Skeletal muscle satellite cell (primary cell): ENCODE measurements around the gene CLNK.
A peak's percentile ranks its signal among the peaks of the same experiment; 100 is the strongest.

Experiments
- H3K27me3 ChIP-seq: 2 replicates; pipeline ENCODE4 v1.7.0; 2013; ENCODE audit warnings: low read length; ENCODE audit not compliant: control insufficient read depth, insufficient read depth
- H3K36me3 ChIP-seq: 2 replicates; pipeline ENCODE4 v1.7.0; 2013; ENCODE audit warnings: mild to moderate bottlenecking, control low read depth, low read length; ENCODE audit not compliant: insufficient read depth
- H3K4me1 ChIP-seq: 2 replicates; pipeline ENCODE4 v1.7.0; 2013; ENCODE audit warnings: low read length; ENCODE audit not compliant: control insufficient read depth, insufficient read depth
- H3K4me2 ChIP-seq: 2 replicates; pipeline ENCODE4 v1.7.0; 2013; ENCODE audit warnings: mild to moderate bottlenecking, low read length
- H3K4me3 ChIP-seq: 2 replicates; pipeline ENCODE4 v1.7.0; 2013; ENCODE audit warnings: low read length
- H3K9ac ChIP-seq: 2 replicates; pipeline ENCODE4 v1.7.0; 2013; ENCODE audit warnings: mild to moderate bottlenecking, low read depth, low read length, moderate library complexity
- H3K9me3 ChIP-seq: replicated peaks from 2 replicates; pipeline ENCODE4 v1.7.0; 2013; ENCODE audit warnings: mild to moderate bottlenecking, control low read depth, low read length

Gene CLNK

DNA sequence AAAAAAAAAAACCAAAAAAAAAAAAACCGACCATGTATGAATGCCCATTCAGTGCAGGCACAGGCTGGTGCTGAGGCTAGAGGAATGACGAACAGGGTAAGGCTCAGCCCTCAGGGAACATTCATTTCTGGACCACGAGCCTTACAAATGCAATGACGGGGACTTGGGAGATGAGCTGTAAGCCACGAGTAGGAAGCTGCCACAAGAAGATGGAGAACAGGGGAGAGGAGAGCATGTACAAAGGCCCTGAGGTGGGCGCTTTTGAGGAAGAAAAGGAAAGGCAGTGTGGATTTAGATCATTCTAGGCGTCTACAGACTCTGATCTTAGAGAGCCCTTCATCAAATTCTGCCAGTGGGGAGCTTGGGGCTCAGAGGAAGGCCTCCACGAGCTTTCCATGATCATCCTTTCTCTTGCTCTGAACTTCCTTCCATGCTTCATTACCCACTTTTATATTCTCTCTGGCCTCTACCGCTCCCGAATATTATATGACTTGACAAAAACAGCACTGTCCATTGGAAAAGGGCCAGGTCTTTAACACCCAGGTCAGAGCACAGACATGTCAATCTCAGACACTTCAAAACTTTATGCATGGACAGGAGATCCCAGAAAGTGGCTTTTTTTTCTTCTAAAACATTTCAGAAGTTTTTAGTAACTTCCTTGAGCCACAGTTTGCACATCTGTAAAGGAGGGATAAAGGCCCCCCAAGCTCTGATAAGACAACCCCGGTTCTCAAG, 224.1 kb downstream of the CLNK start:
- H3K36me3 ChIP-seq: no peaks in the 10 kb centered on the region
- no peak overlapping the region for H3K9ac ChIP-seq
- H3K4me2 ChIP-seq: peak overlapping the region; percentile 79
- H3K27me3 ChIP-seq: peaks cover 26% of the 10 kb centered on the region
- H3K4me3 ChIP-seq: no peak overlapping the region
- peaks cover 6% of the 10 kb centered on the region for H3K9me3 ChIP-seq
- H3K4me1 ChIP-seq: peaks cover 12% of the 10 kb centered on the region

- Histone ChIP-seq H3K4me2 (no peak overlapping the region), H3K9ac (no peak overlapping the region), H3K36me3 (peaks cover 9% of the 10 kb centered on the region), H3K4me3 (no peak overlapping the region), H3K27me3 (peaks cover 23% of the 10 kb centered on the region), H3K9me3 (peaks cover 6% of the 10 kb centered on the region), H3K4me1 (peaks cover 12% of the 10 kb centered on the region)
Observed at GRCh38 chr4:10459305-10459704, 225.3 kb downstream of the CLNK start.

DNA sequence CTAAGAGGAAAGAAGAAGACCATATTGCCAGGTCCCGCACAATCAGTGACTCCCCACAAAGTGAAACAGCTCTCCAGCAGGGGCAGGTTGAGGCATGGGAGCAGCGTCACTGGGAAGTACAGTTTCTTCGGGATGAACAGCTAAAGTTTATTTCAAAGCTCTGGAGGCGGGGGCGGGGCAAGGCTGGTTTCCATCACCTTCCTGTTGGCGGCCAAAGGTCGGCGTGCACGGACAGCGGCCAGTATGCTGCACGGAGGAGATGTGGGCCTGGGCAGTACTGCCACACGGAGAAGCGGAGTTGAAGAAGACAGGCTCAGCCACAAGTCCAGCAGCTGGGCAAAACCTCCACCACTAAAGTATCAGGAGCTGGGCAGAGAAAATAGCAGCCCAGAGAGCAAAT, 226.4 kb downstream of the CLNK start:
- H3K27me3 ChIP-seq: peaks cover 18% of the 10 kb centered on the region
- H3K4me1 ChIP-seq: peaks cover 12% of the 10 kb centered on the region
- H3K9me3 ChIP-seq: peaks cover 6% of the 10 kb centered on the region
- no peak overlapping the region for H3K4me2 ChIP-seq
- peaks cover 16% of the 10 kb centered on the region for H3K36me3 ChIP-seq
- H3K4me3 ChIP-seq: no peak overlapping the region
- H3K9ac ChIP-seq: no peak overlapping the region

- peaks cover 12% of the 10 kb centered on the region for H3K4me1 ChIP-seq
- peak within 1 kb of the TSS; percentile 83 for H3K4me3 ChIP-seq
- H3K36me3 ChIP-seq: peaks cover 21% of the 10 kb centered on the region
Observed at GRCh38 chr4:10457255-10457801, 227.2 kb downstream of the CLNK start, which contains the start of gene ZNF518B. TSS of gene ZNF518B (minus strand) at chr4:10457426. CDS start at chr4:10446328, 11,098 bp downstream.

GRCh38 chr4:10456595-10457254, 227.8 kb downstream of the CLNK start:
- Histone ChIP-seq H3K9me3 (no peaks in the 10 kb centered on the region), H3K4me3 (peak overlapping the region; percentile 83), H3K4me2 (peak overlapping the region; percentile 95), H3K36me3 (peaks cover 24% of the 10 kb centered on the region), H3K9ac (peak overlapping the region; percentile 69), H3K4me1 (peaks cover 12% of the 10 kb centered on the region), H3K27me3 (peaks cover 4% of the 10 kb centered on the region)

More at GRCh38 chr4:10457255-10457801, 227.2 kb downstream of the CLNK start, which contains the start of gene ZNF518B:
- H3K9ac ChIP-seq: peak within 1 kb of the TSS; percentile 69
- peaks cover 10% of the 10 kb centered on the region for H3K27me3 ChIP-seq
- H3K4me2 ChIP-seq: peak within 1 kb of the TSS; percentile 95
- H3K9me3 ChIP-seq: peaks cover 6% of the 10 kb centered on the region

DNA sequence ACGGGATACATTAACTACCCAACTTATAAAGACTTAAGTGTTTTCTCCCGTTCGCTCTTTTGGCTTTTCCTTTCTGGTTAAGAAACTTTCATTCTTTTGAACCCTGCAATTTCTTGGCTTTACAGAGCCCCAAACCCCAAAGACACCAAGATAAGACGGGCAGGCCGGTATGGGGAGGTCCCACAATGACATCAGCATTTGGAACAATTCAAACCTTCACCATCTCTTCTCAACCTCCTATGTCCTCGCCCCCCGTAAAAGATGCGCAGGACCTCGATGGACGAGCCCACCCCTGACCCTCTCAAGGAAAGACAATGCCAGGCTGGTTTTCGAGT, 228.3 kb downstream of the CLNK start:
- Histone ChIP-seq H3K4me1 (peaks cover 8% of the 10 kb centered on the region), H3K9me3 (no peaks in the 10 kb centered on the region), H3K4me2 (peak overlapping the region; percentile 95), H3K9ac (peak overlapping the region; percentile 69), H3K4me3 (peak overlapping the region; percentile 83), H3K36me3 (peaks cover 24% of the 10 kb centered on the region), H3K27me3 (no peaks in the 10 kb centered on the region)

- Histone ChIP-seq H3K9ac (no peak overlapping the region), H3K27me3 (no peaks in the 10 kb centered on the region), H3K4me2 (no peak overlapping the region), H3K4me3 (no peak overlapping the region), H3K9me3 (no peaks in the 10 kb centered on the region), H3K36me3 (peaks cover 35% of the 10 kb centered on the region), H3K4me1 (peaks cover 8% of the 10 kb centered on the region)
Observed at GRCh38 chr4:10455133-10455532, 229.4 kb downstream of the CLNK start.

DNA sequence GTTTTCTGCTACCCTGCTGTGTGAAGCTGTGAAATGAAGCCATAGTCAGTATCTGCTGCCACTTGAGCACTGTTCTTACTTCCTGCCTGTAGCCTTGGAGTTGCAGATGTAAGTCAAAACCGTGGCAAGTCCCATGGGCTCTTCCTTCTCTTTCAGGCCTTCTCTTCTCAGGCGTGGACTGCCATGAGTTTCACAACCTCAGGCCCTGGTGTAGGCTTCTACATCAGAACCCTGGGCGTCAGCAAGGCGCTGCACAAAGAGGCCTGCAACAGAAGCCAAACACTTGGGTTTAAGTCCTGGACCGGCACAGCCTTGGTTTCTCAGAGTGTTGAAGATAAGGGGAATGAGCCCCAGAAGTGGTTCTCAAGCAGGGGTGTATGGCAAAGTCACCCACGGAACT, 229.8 kb downstream of the CLNK start:
- H3K9ac ChIP-seq: no peak overlapping the region
- no peak overlapping the region for H3K4me2 ChIP-seq
- peaks cover 39% of the 10 kb centered on the region for H3K36me3 ChIP-seq
- H3K9me3 ChIP-seq: no peaks in the 10 kb centered on the region
- H3K27me3 ChIP-seq: no peaks in the 10 kb centered on the region
- peaks cover 8% of the 10 kb centered on the region for H3K4me1 ChIP-seq
- no peak overlapping the region for H3K4me3 ChIP-seq

- H3K27me3 ChIP-seq: no peaks in the 10 kb centered on the region
- no peaks in the 10 kb centered on the region for H3K9me3 ChIP-seq
- H3K36me3 ChIP-seq: peaks cover 39% of the 10 kb centered on the region
- peaks cover 8% of the 10 kb centered on the region for H3K4me1 ChIP-seq
- H3K9ac ChIP-seq: no peak overlapping the region
- no peak overlapping the region for H3K4me2 ChIP-seq
- no peak overlapping the region for H3K4me3 ChIP-seq
Observed at GRCh38 chr4:10454121-10454520, 230.4 kb downstream of the CLNK start.

- Histone ChIP-seq H3K4me2 (no peak overlapping the region), H3K36me3 (peaks cover 65% of the 10 kb centered on the region), H3K9me3 (no peaks in the 10 kb centered on the region)
Observed at GRCh38 chr4:10448991-10449390, 235.6 kb downstream of the CLNK start.

GRCh38 chr4:10442976-10443375, 241.6 kb downstream of the CLNK start:
- H3K4me2 ChIP-seq: no peak overlapping the region
- H3K4me1 ChIP-seq: no peaks in the 10 kb centered on the region
- H3K9me3 ChIP-seq: no peaks in the 10 kb centered on the region
- no peak overlapping the region for H3K9ac ChIP-seq
- H3K27me3 ChIP-seq: no peaks in the 10 kb centered on the region
- H3K4me3 ChIP-seq: no peak overlapping the region
- peaks cover 40% of the 10 kb centered on the region for H3K36me3 ChIP-seq

More at GRCh38 chr4:10448991-10449390, 235.6 kb downstream of the CLNK start:
- H3K27me3 ChIP-seq: no peaks in the 10 kb centered on the region
- no peak overlapping the region for H3K9ac ChIP-seq
- no peaks in the 10 kb centered on the region for H3K4me1 ChIP-seq
- no peak overlapping the region for H3K4me3 ChIP-seq
